ENCODE data around the gene GNAL.

Gene GNAL

DNA sequence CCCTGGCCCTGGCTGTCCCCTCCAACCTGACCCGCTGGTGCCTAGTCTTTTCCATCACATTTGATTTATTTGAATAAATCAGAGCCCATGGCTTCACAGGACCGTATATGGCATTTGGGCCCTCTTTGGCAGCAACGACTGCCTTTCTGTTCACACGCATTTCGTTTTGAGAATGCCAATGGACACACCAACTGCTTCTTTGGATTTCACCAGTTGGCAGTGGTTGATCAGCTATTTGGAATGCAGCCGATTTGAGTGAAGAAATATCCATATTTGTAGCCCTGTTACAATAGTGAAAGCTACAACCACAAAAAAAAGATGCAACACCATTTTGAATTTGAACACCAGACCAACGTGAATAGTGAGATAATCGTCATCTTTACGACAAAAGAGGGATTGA, 56.5 kb downstream of the GNAL start:
- Histone ChIP-seq H3K36me3 (ENCODE audit: insufficient read depth, low read length) (no peaks in the 10 kb centered on the region), H3K4me3 (ENCODE audit: low read depth in 1 of 2, low read length in 2 of 2) (no peak overlapping the region), H3K4me1 (ENCODE audit: insufficient read depth, low read length) (no peaks in the 10 kb centered on the region), H3K9ac (ENCODE audit: low read depth, low read length) (no peak overlapping the region), H2AFZ (ENCODE audit: low read depth, low read length) (no peak overlapping the region), H3K27me3 (ENCODE audit: insufficient read depth, low read length, poor library complexity) (peaks cover 19% of the 10 kb centered on the region), H3K27ac (ENCODE audit: low read length) (no peak overlapping the region), H3K9me3 (ENCODE audit: insufficient read depth, low read length, severe bottlenecking) (no peaks in the 10 kb centered on the region), H3K4me2 (ENCODE audit: insufficient read depth, low read length) (no peak overlapping the region), H3K79me2 (ENCODE audit: insufficient read depth, low read length) (no peaks in the 10 kb centered on the region), H4K20me1 (ENCODE audit: insufficient read depth, low read length) (no peaks in the 10 kb centered on the region)
- ATAC-seq (ENCODE audit: insufficient read depth, low read depth) (no peak), DNase-seq (no peak)
- no peak for TF ChIP-seq EZH2 (IDR thresholded peaks at IDR 0.05; ENCODE audit: borderline replicate concordance, low read depth, low read length, severe bottlenecking)
- no peak for TF ChIP-seq CTCF (IDR thresholded peaks at IDR 0.05; ENCODE audit: borderline replicate concordance, extremely low read depth, low read length, poor library complexity, severe bottlenecking)

- no peaks in the 10 kb centered on the region for H4K20me1 ChIP-seq (ENCODE audit: insufficient read depth, low read length)
- no peaks in the 10 kb centered on the region for H3K4me1 ChIP-seq (ENCODE audit: insufficient read depth, low read length)
These were observed 58.2 kb downstream of the GNAL start for GRCh38 chr18:11747286-11747685.

GRCh38 chr18:11747731-11748130, 58.7 kb downstream of the GNAL start:
- Histone ChIP-seq H3K9me3 (ENCODE audit: insufficient read depth, low read length, severe bottlenecking) (no peaks in the 10 kb centered on the region), H3K27me3 (ENCODE audit: insufficient read depth, low read length, poor library complexity) (peaks cover 8% of the 10 kb centered on the region), H3K27ac (ENCODE audit: low read length) (no peak overlapping the region), H3K4me2 (ENCODE audit: insufficient read depth, low read length) (no peak overlapping the region), H3K79me2 (ENCODE audit: insufficient read depth, low read length) (no peaks in the 10 kb centered on the region), H3K4me1 (ENCODE audit: insufficient read depth, low read length) (no peaks in the 10 kb centered on the region), H2AFZ (ENCODE audit: low read depth, low read length) (no peak overlapping the region), H4K20me1 (ENCODE audit: insufficient read depth, low read length) (no peaks in the 10 kb centered on the region), H3K4me3 (ENCODE audit: low read depth in 1 of 2, low read length in 2 of 2) (no peak overlapping the region), H3K9ac (ENCODE audit: low read depth, low read length) (no peak overlapping the region), H3K36me3 (ENCODE audit: insufficient read depth, low read length) (no peaks in the 10 kb centered on the region)
- TF ChIP-seq EZH2 (IDR thresholded peaks at IDR 0.05; ENCODE audit: borderline replicate concordance, low read depth, low read length, severe bottlenecking) (no peak), CTCF (IDR thresholded peaks at IDR 0.05; ENCODE audit: borderline replicate concordance, extremely low read depth, low read length, poor library complexity, severe bottlenecking) (no peak)
- ATAC-seq (ENCODE audit: insufficient read depth, low read depth) (no peak), DNase-seq (no peak)

More at GRCh38 chr18:11747286-11747685, 58.2 kb downstream of the GNAL start:
- H3K4me3 ChIP-seq (ENCODE audit: low read depth in 1 of 2, low read length in 2 of 2): no peak overlapping the region
- no peak overlapping the region for H3K4me2 ChIP-seq (ENCODE audit: insufficient read depth, low read length)
- H3K36me3 ChIP-seq (ENCODE audit: insufficient read depth, low read length): no peaks in the 10 kb centered on the region
- TF ChIP-seq CTCF (IDR thresholded peaks at IDR 0.05; ENCODE audit: borderline replicate concordance, extremely low read depth, low read length, poor library complexity, severe bottlenecking) (no peak), EZH2 (IDR thresholded peaks at IDR 0.05; ENCODE audit: borderline replicate concordance, low read depth, low read length, severe bottlenecking) (no peak)
- ATAC-seq (ENCODE audit: insufficient read depth, low read depth): no peak
- no peak overlapping the region for H3K27ac ChIP-seq (ENCODE audit: low read length)
- peaks cover 13% of the 10 kb centered on the region for H3K27me3 ChIP-seq (ENCODE audit: insufficient read depth, low read length, poor library complexity)
- no peak overlapping the region for H3K9ac ChIP-seq (ENCODE audit: low read depth, low read length)
- no peaks in the 10 kb centered on the region for H3K9me3 ChIP-seq (ENCODE audit: insufficient read depth, low read length, severe bottlenecking)
- no peak for DNase-seq
- H2AFZ ChIP-seq (ENCODE audit: low read depth, low read length): no peak overlapping the region
- H3K79me2 ChIP-seq (ENCODE audit: insufficient read depth, low read length): no peaks in the 10 kb centered on the region

- Histone ChIP-seq H4K20me1 (ENCODE audit: insufficient read depth, low read length) (no peaks in the 10 kb centered on the region), H3K27me3 (ENCODE audit: insufficient read depth, low read length, poor library complexity) (peaks cover 3% of the 10 kb centered on the region), H3K36me3 (ENCODE audit: insufficient read depth, low read length) (no peaks in the 10 kb centered on the region), H2AFZ (ENCODE audit: low read depth, low read length) (no peak overlapping the region), H3K79me2 (ENCODE audit: insufficient read depth, low read length) (no peaks in the 10 kb centered on the region), H3K9ac (ENCODE audit: low read depth, low read length) (no peak overlapping the region), H3K9me3 (ENCODE audit: insufficient read depth, low read length, severe bottlenecking) (no peaks in the 10 kb centered on the region), H3K27ac (ENCODE audit: low read length) (no peak overlapping the region), H3K4me3 (ENCODE audit: low read depth in 1 of 2, low read length in 2 of 2) (no peak overlapping the region), H3K4me1 (ENCODE audit: insufficient read depth, low read length) (no peaks in the 10 kb centered on the region), H3K4me2 (ENCODE audit: insufficient read depth, low read length) (no peak overlapping the region)
- TF ChIP-seq EZH2 (IDR thresholded peaks at IDR 0.05; ENCODE audit: borderline replicate concordance, low read depth, low read length, severe bottlenecking) (no peak), CTCF (IDR thresholded peaks at IDR 0.05; ENCODE audit: borderline replicate concordance, extremely low read depth, low read length, poor library complexity, severe bottlenecking) (no peak)
- DNase-seq: no peak
- ATAC-seq (ENCODE audit: insufficient read depth, low read depth): no peak
These were observed 60.2 kb downstream of the GNAL start for GRCh38 chr18:11749305-11749704.

All from DND-41 (cell line).